HCT116 (cell line): Measurements from ENCODE around the gene FURIN. TPM values are rescaled to one million over a fixed set of nuclear protein-coding genes. Genes with fewer than 3 reads are reported as not detected.

ENCODE experiments used
- ATAC-seq: fragments of 200-7000 bp; cut with Tn5 transposase; 2 replicates; pipeline ENCODE4 v1.9.1; 2020; ENCODE audit warnings: mild to moderate bottlenecking, moderate library complexity
- BruUV-seq: library from RNA; stranded (reverse); fragments of 400-500 nt; replicated peaks from 2 replicates; lab custom pipeline; 2021; lab: Mats Ljungman, UMichigan
- CTCF ChIA-PET: fragments of 300-600 bp; sonication (Branson Sonifier 250); formaldehyde crosslinking; loops from one replicate; lab custom pipeline; 2021; ENCODE audit warnings: antibody characterized with exemption; lab: Charles Lee
- POLR2A ChIA-PET: fragments of 300-600, 350-600 bp; sonication (Branson Sonifier 250); formaldehyde crosslinking; loops from one replicate; lab custom pipeline; 2021; ENCODE audit warnings: antibody characterized with exemption; lab: Charles Lee
- RAD21 ChIA-PET, 2 experiments: fragments of 300-600 bp; sonication (Branson Sonifier 250); formaldehyde crosslinking; loops; one replicate each; lab custom pipeline; 2023; ENCODE audit warnings: low total read pairs in 2 of 2; ENCODE audit not compliant: uncharacterized antibody in 2 of 2, unreplicated experiment in 2 of 2, low non-redundant PET in 1 of 2; lab: Charles Lee
- DNase-seq: peaks from one replicate; pipeline ENCODE4 v3.0.0-alpha.2; 2010; ENCODE audit warnings: low read depth, low spot score
- H2AFZ ChIP-seq: fragments of 200-600 bp; shearing (Covaris generic), sonication (generic); 2 replicates; pipeline ENCODE4 v1.6.1; 2017; ENCODE audit warnings: low read depth, mixed run types, mixed read lengths, antibody characterized with exemption, low read length; ENCODE audit not compliant: poor library complexity, severe bottlenecking
- H3K27ac ChIP-seq: 2 replicates; pipeline ENCODE4 v1.5.1; 2012; ENCODE audit warnings: low read depth, low read length
- H3K27me3 ChIP-seq: fragments of 200-600 bp; sonication (generic); 2 replicates; pipeline ENCODE4 v1.6.1; 2016; ENCODE audit warnings: mixed run types, low read length, mixed read lengths; ENCODE audit not compliant: insufficient read depth
- H3K36me3 ChIP-seq, 2 experiments: fragments of 200-500 bp in 1 of 2; fragments of 200-600 bp in 1 of 2; sonication (Bioruptor generic) in 1 of 2; sonication (generic) in 1 of 2; 2 replicates each; pipeline versions ENCODE4 v1.5.1 to v1.6.1; 2014 to 2016; ENCODE audit warnings: low read length in 2 of 2, inconsistent platforms in 1 of 2, mixed read lengths in 1 of 2, mixed run types in 1 of 2; ENCODE audit not compliant: insufficient read depth in 2 of 2, control insufficient read depth in 1 of 2
- H3K4me1 ChIP-seq, 2 experiments: fragments of 200-600 bp in 1 of 2; sonication (generic) in 1 of 2; 2 replicates each; pipeline versions ENCODE4 v1.5.1 to v1.6.1; 2012 to 2017; ENCODE audit warnings: low read length in 2 of 2, inconsistent platforms in 1 of 2, mild to moderate bottlenecking in 1 of 2, mixed read lengths in 1 of 2, mixed run types in 1 of 2, moderate library complexity in 1 of 2; ENCODE audit not compliant: insufficient read depth in 2 of 2, control insufficient read depth in 1 of 2
- H3K4me2 ChIP-seq: fragments of 200-600 bp; sonication (generic); 2 replicates; pipeline ENCODE4 v1.6.1; 2017; ENCODE audit warnings: mixed run types, low read length, mixed read lengths
- H3K4me3 ChIP-seq, 2 experiments: fragments of 200-600 bp in 1 of 2; sonication (generic) in 1 of 2; replicated peaks in 1 of 2; 2 replicates each; pipeline ENCODE4 v1.5.1; 2011 to 2016; ENCODE audit warnings: low read length in 2 of 2, control low read depth in 1 of 2, low read depth in 1 of 2, mild to moderate bottlenecking in 1 of 2, mixed read lengths in 1 of 2, mixed run types in 1 of 2
- H3K79me2 ChIP-seq: fragments of 200-600 bp; sonication (generic); 2 replicates; pipeline ENCODE4 v1.6.1; 2017; ENCODE audit warnings: mild to moderate bottlenecking, mixed run types, low read length, moderate library complexity, mixed read lengths; ENCODE audit not compliant: insufficient read depth
- H3K9ac ChIP-seq: fragments of 200-600 bp; sonication (generic); 2 replicates; pipeline ENCODE4 v1.6.1; 2016; ENCODE audit warnings: low read length, mixed read lengths
- H3K9me2 ChIP-seq: fragments of 200-600 bp; sonication (generic), shearing (Covaris generic); 2 replicates; pipeline ENCODE4 v1.6.1; 2017; ENCODE audit warnings: mixed run types, mild to moderate bottlenecking, moderate library complexity; ENCODE audit not compliant: insufficient read depth
- H3K9me3 ChIP-seq, 2 experiments: fragments of 200-500 bp in 1 of 2; fragments of 200-600 bp in 1 of 2; sonication (Bioruptor generic) in 1 of 2; sonication (generic) in 1 of 2; 2 replicates each; pipeline ENCODE4 v1.6.1; 2014 to 2017; ENCODE audit warnings: low read length in 2 of 2, mixed read lengths in 2 of 2, inconsistent platforms in 1 of 2, low read depth in 1 of 2, mild to moderate bottlenecking in 1 of 2, mixed run types in 1 of 2, moderate library complexity in 1 of 2; ENCODE audit not compliant: control insufficient read depth in 1 of 2, insufficient read depth in 1 of 2
- H4K20me1 ChIP-seq: fragments of 200-600 bp; sonication (generic), shearing (Covaris generic); 2 replicates; pipeline ENCODE4 v1.6.1; 2017; ENCODE audit warnings: mixed run types, mild to moderate bottlenecking, moderate library complexity; ENCODE audit not compliant: insufficient read depth
- EGR1 ChIP-seq: IDR thresholded peaks from 2 replicates; pipeline ENCODE4 v1.6.1; 2012; ENCODE audit warnings: low read depth
- ELF1 ChIP-seq: IDR thresholded peaks from 2 replicates; pipeline ENCODE4 v1.6.1; 2012; ENCODE audit warnings: low read depth, borderline replicate concordance
- EZH2 ChIP-seq: fragments of 200-600 bp; sonication (generic); IDR thresholded peaks from 2 replicates; pipeline ENCODE4 v1.6.1; 2017; ENCODE audit warnings: antibody characterized with exemption, mixed run types
- EZH2phosphoT487 ChIP-seq: fragments of 200-600 bp; IDR thresholded peaks from 2 replicates; pipeline ENCODE4 v1.6.1; 2018; ENCODE audit warnings: antibody characterized with exemption, borderline replicate concordance
- JUND ChIP-seq: IDR thresholded peaks from 2 replicates; pipeline ENCODE4 v1.6.1; 2012
- POLR2AphosphoS5 ChIP-seq: IDR thresholded peaks from 2 replicates; pipeline ENCODE4 v1.6.1; 2011; ENCODE audit warnings: mild to moderate bottlenecking, low read depth, low read length, moderate library complexity
- RAD21 ChIP-seq: IDR thresholded peaks from 2 replicates; pipeline ENCODE4 v1.6.1; 2012; ENCODE audit warnings: low read depth, mild to moderate bottlenecking
- SIN3A ChIP-seq: IDR thresholded peaks from 2 replicates; pipeline ENCODE4 v1.6.1; 2012; ENCODE audit warnings: low read depth
- SP1 ChIP-seq: IDR thresholded peaks from 2 replicates; pipeline ENCODE4 v1.6.1; 2012; ENCODE audit warnings: low read depth
- SRF ChIP-seq: IDR thresholded peaks from 2 replicates; pipeline ENCODE4 v1.6.1; 2012; ENCODE audit warnings: low read depth
- TCF7L2 ChIP-seq: IDR thresholded peaks from 2 replicates; pipeline ENCODE4 v1.7.0; 2011; ENCODE audit warnings: borderline replicate concordance, inconsistent platforms; ENCODE audit not compliant: insufficient read depth, insufficient read length; ENCODE audit errors: extremely low read depth
- ZFX ChIP-seq: fragments of 450-650 bp; IDR thresholded peaks from 2 replicates; pipeline ENCODE4 v1.6.1; 2017
- intact Hi-C: fragments of 100-400 bp; cut with micrococcal nuclease; formaldehyde crosslinking; loops from 2 replicates; pipeline ENCODE4 v1.10.0; 2022
- total RNA-seq: library from RNA; stranded (reverse); gene quantifications from one replicate; pipeline ENCODE4 v1.2.1, GENCODE V29; 2021; ENCODE audit not compliant: unreplicated experiment
- TF ChIP-seq, protein P1 (sequence below): IDR thresholded peaks from 2 replicates; pipeline ENCODE4 v1.6.1; 2012
- TF ChIP-seq, protein P2 (sequence below): IDR thresholded peaks from 2 replicates; pipeline ENCODE4 v1.6.1; 2012
- TF ChIP-seq, protein P3 (sequence below): IDR thresholded peaks from 2 replicates; pipeline ENCODE4 v1.6.1; 2012; ENCODE audit warnings: low read depth
- TF ChIP-seq, protein P4 (sequence below): IDR thresholded peaks from 2 replicates; pipeline ENCODE4 v1.6.1; 2011; ENCODE audit warnings: mild to moderate bottlenecking, low read length, moderate library complexity; ENCODE audit not compliant: insufficient replicate concordance; ENCODE audit errors: extremely low read depth

Gene FURIN
- total RNA-seq, 1 experiment from 2014 or later, result 42.0 TPM

GRCh38 chr15:90855139-90855538, 13.2 kb upstream of the FURIN start:
- POLR2A ChIA-PET, result interaction anchor here (1.6 kb wide), 1 partner anchor 13 kb away, joined by 4 read pairs; the partner anchor contains the start of gene FURIN
- Histone ChIP-seq H3K27me3 (peaks cover 8% of the 10 kb centered on the region; the same call in 1 of the 2 replicates), H4K20me1 (no peaks in the 10 kb centered on the region), H3K79me2 (no peaks in the 10 kb centered on the region)
- no TSS peak for BruUV-seq
- TF ChIP-seq EZH2phosphoT487 (no peak), SP1 (no peak), EGR1 (no peak)
- TF ChIP-seq, all 23 proteins: peak for 0
- intact Hi-C loops, result no loop called here
- Histone ChIP-seq H3K4me1 (peaks cover 9 to 24% of the 10 kb centered on the region in 2 experiments), H3K9ac (no peak overlapping the region), H3K4me3 (no peak overlapping the region), H3K27ac (no peak overlapping the region), H2AFZ (no peak overlapping the region), H3K9me3 (no peaks in the 10 kb centered on the region), H3K36me3 (no peaks in the 10 kb centered on the region), H3K9me2 (no peaks in the 10 kb centered on the region), H3K4me2 (no peak overlapping the region)
- ChIA-PET RAD21 (no interaction called here), CTCF (no interaction called here)
- ATAC-seq (no peak), DNase-seq (no peak)

DNA sequence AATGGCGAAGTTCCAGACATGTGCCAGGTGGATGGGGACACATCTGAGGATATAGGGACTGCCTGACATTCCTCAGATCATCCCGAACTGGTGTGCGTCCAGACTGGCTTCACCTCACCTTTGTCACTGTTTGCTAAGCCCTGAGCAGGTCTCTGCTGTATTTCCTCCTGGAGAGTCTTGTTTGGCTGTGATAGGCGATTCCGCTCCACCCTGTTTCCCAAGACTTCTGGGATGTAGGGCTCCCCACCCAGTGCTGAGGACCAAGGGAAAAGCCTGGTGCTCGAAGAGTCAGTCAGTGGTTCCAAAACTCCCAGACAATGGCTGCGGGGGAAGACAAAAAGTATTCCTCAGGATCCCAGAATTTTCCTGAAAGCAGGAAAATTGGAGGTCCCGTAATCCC, 11.1 kb upstream of the FURIN start:
- ATAC-seq (no peak), DNase-seq (no peak)
- RAD21 ChIA-PET, result no interaction called here
- H3K9me3 ChIP-seq, result no peaks in the 10 kb centered on the region
- H2AFZ ChIP-seq, result no peak overlapping the region
- intact Hi-C loops, result no loop called here
- H3K27ac ChIP-seq, result no peak overlapping the region
- no peaks in the 10 kb centered on the region for H3K36me3 ChIP-seq
- H3K4me2 ChIP-seq, result no peak overlapping the region
- no peak overlapping the region for H3K9ac ChIP-seq
- no peaks in the 10 kb centered on the region for H3K79me2 ChIP-seq
- no TSS peak for BruUV-seq
- H3K27me3 ChIP-seq, result peaks cover 8% of the 10 kb centered on the region; the same call in 1 of the 2 replicates
- no peaks in the 10 kb centered on the region for H4K20me1 ChIP-seq
- H3K9me2 ChIP-seq, result no peaks in the 10 kb centered on the region
- CTCF ChIA-PET, result no interaction called here
- peaks cover 16 to 38% of the 10 kb centered on the region in 2 experiments for H3K4me1 ChIP-seq
- POLR2A ChIA-PET, result no interaction called here
- no peak overlapping the region for H3K4me3 ChIP-seq
- TF ChIP-seq SRF (no peak), ELF1 (no peak), SP1 (no peak), RAD21 (no peak), EZH2 (no peak), POLR2AphosphoS5 (no peak), JUND (no peak), SIN3A (no peak), TCF7L2 (no peak), ZFX (no peak)
- TF ChIP-seq, protein P1, sequence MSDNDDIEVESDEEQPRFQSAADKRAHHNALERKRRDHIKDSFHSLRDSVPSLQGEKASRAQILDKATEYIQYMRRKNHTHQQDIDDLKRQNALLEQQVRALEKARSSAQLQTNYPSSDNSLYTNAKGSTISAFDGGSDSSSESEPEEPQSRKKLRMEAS, result no peak
- TF ChIP-seq, protein P2, sequence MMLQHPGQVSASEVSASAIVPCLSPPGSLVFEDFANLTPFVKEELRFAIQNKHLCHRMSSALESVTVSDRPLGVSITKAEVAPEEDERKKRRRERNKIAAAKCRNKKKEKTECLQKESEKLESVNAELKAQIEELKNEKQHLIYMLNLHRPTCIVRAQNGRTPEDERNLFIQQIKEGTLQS, result no peak
- TF ChIP-seq, protein P3, sequence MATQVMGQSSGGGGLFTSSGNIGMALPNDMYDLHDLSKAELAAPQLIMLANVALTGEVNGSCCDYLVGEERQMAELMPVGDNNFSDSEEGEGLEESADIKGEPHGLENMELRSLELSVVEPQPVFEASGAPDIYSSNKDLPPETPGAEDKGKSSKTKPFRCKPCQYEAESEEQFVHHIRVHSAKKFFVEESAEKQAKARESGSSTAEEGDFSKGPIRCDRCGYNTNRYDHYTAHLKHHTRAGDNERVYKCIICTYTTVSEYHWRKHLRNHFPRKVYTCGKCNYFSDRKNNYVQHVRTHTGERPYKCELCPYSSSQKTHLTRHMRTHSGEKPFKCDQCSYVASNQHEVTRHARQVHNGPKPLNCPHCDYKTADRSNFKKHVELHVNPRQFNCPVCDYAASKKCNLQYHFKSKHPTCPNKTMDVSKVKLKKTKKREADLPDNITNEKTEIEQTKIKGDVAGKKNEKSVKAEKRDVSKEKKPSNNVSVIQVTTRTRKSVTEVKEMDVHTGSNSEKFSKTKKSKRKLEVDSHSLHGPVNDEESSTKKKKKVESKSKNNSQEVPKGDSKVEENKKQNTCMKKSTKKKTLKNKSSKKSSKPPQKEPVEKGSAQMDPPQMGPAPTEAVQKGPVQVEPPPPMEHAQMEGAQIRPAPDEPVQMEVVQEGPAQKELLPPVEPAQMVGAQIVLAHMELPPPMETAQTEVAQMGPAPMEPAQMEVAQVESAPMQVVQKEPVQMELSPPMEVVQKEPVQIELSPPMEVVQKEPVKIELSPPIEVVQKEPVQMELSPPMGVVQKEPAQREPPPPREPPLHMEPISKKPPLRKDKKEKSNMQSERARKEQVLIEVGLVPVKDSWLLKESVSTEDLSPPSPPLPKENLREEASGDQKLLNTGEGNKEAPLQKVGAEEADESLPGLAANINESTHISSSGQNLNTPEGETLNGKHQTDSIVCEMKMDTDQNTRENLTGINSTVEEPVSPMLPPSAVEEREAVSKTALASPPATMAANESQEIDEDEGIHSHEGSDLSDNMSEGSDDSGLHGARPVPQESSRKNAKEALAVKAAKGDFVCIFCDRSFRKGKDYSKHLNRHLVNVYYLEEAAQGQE, result no peak
- TF ChIP-seq, protein P4, sequence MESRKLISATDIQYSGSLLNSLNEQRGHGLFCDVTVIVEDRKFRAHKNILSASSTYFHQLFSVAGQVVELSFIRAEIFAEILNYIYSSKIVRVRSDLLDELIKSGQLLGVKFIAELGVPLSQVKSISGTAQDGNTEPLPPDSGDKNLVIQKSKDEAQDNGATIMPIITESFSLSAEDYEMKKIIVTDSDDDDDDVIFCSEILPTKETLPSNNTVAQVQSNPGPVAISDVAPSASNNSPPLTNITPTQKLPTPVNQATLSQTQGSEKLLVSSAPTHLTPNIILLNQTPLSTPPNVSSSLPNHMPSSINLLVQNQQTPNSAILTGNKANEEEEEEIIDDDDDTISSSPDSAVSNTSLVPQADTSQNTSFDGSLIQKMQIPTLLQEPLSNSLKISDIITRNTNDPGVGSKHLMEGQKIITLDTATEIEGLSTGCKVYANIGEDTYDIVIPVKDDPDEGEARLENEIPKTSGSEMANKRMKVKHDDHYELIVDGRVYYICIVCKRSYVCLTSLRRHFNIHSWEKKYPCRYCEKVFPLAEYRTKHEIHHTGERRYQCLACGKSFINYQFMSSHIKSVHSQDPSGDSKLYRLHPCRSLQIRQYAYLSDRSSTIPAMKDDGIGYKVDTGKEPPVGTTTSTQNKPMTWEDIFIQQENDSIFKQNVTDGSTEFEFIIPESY, result no peak
